ENCODE results near the gene TTC17. TPM values are rescaled to one million over a fixed set of nuclear protein-coding genes. Genes with fewer than 3 reads are reported as not detected.

The TTC17 gene
- total and polyA plus RNA-seq, 2 donors (not counting 1 experiment from before 2014, with no cell fraction given): 68.7 to 176 TPM

DNA sequence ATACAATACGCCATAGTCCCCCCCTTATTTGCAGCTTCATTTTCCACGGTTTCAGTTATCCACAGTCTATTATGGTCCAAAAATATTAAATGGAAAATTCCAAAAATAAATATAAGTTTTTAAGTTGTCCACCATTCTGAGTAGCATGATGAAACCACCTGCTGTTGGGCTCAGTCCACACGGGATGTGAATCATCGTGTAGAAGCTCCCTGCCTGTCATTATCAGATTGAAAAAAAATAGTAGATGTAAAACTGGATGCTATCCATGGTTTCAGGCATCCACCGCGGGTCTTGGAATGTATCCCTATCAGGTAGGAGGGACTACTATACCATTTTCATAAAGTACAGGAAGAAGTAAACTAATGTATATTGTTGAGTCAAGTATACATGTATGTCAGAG lies 127.4 kb downstream of the TTC17 start:
- Histone ChIP-seq H3K27ac (ENCODE audit: low read length in 2 of 2) (no peak overlapping the region), H3K9ac (ENCODE audit: low read length) (no peak overlapping the region), H3K36me3 (replicated peaks in 1 of 2; ENCODE audit: control extremely low read depth in 1 of 2, control insufficient read depth in 1 of 2, extremely low read depth in 1 of 2, insufficient read depth in 2 of 2, low read length in 1 of 2) (peaks cover 0 to 12% of the 10 kb centered on the region in 2 experiments), H2AFZ (ENCODE audit: insufficient read depth, low read depth, low read length, poor library complexity, severe bottlenecking) (no peak overlapping the region), H3K4me3 (ENCODE audit: control extremely low read depth in 1 of 5, extremely low read depth in 1 of 5, insufficient read depth in 1 of 5, low read depth in 2 of 5, low read length in 4 of 5) (no peak overlapping the region), H4K20me1 (ENCODE audit: control insufficient read depth, insufficient read depth, low read length, poor library complexity, severe bottlenecking) (no peaks in the 10 kb centered on the region), H3K4me1 (ENCODE audit: control insufficient read depth in 2 of 2, insufficient read depth in 2 of 2, low read length in 2 of 2) (no peaks in the 10 kb centered on the region), H3K27me3 (replicated peaks in 1 of 4; ENCODE audit: control extremely low read depth in 1 of 4, control insufficient read depth in 3 of 4, insufficient read depth in 4 of 4, low read length in 3 of 4) (no peaks in the 10 kb centered on the region), H3K4me2 (replicated peaks; ENCODE audit: low read depth, low read length, poor library complexity, severe bottlenecking) (no peak overlapping the region), H3K9me3 (ENCODE audit: control extremely low read depth in 1 of 3, control insufficient read depth in 2 of 3, insufficient read depth in 1 of 3, low read length in 2 of 3) (peaks cover 0 to 5% (median 1%) of the 10 kb centered on the region in 3 donors), H3K79me2 (ENCODE audit: control insufficient read depth, insufficient read depth, low read length) (no peaks in the 10 kb centered on the region)
- Mint-ChIP-seq H3K4me3 (no peak overlapping the region), H3K4me1 (no peaks in the 10 kb centered on the region), H3K27me3 (no peaks in the 10 kb centered on the region), H3K9me3 (ENCODE audit: insufficient read depth) (peaks cover 5% of the 10 kb centered on the region), H3K27ac (no peak overlapping the region)
- POLR2A ChIA-PET: no interaction called here
- WGBS (ENCODE audit: insufficient coverage): no CpG with 5 or more reads among the region's 6 CpGs
- intact Hi-C loops (cut with micrococcal nuclease): no loop called here
- TF ChIP-seq CTCF (IDR thresholded peaks at IDR 0.05) (no peak), EZH2 (IDR thresholded peaks at IDR 0.05; ENCODE audit: borderline replicate concordance, insufficient read depth, low read depth, low read length, poor library complexity, severe bottlenecking) (no peak)
- CTCF ChIA-PET: no interaction called here
- DNase-seq (no peak), ATAC-seq (ENCODE audit: low read depth) (no peak)

- 96% methylated on average over 3 of the region's 5 CpGs for WGBS (ENCODE audit: insufficient coverage)
- Histone ChIP-seq H3K4me3 (ENCODE audit: control extremely low read depth in 1 of 5, extremely low read depth in 1 of 5, insufficient read depth in 1 of 5, low read depth in 2 of 5, low read length in 4 of 5) (no peak overlapping the region), H2AFZ (ENCODE audit: insufficient read depth, low read depth, low read length, poor library complexity, severe bottlenecking) (no peak overlapping the region), H3K4me2 (replicated peaks; ENCODE audit: low read depth, low read length, poor library complexity, severe bottlenecking) (no peak overlapping the region), H3K27me3 (replicated peaks in 1 of 4; ENCODE audit: control extremely low read depth in 1 of 4, control insufficient read depth in 3 of 4, insufficient read depth in 4 of 4, low read length in 3 of 4) (no peaks in the 10 kb centered on the region), H3K9ac (ENCODE audit: low read length) (no peak overlapping the region), H3K79me2 (ENCODE audit: control insufficient read depth, insufficient read depth, low read length) (no peaks in the 10 kb centered on the region), H3K4me1 (ENCODE audit: control insufficient read depth in 2 of 2, insufficient read depth in 2 of 2, low read length in 2 of 2) (no peaks in the 10 kb centered on the region), H3K27ac (ENCODE audit: low read length in 2 of 2) (no peak overlapping the region), H4K20me1 (ENCODE audit: control insufficient read depth, insufficient read depth, low read length, poor library complexity, severe bottlenecking) (no peaks in the 10 kb centered on the region), H3K36me3 (replicated peaks in 1 of 2; ENCODE audit: control extremely low read depth in 1 of 2, control insufficient read depth in 1 of 2, extremely low read depth in 1 of 2, insufficient read depth in 2 of 2, low read length in 1 of 2) (peaks cover 1 to 37% of the 10 kb centered on the region in 2 experiments), H3K9me3 (ENCODE audit: control extremely low read depth in 1 of 3, control insufficient read depth in 2 of 3, insufficient read depth in 1 of 3, low read length in 2 of 3) (no peaks in the 10 kb centered on the region)
- H3K9me3 Mint-ChIP-seq (ENCODE audit: insufficient read depth): no peaks in the 10 kb centered on the region
- DNase-seq (no peak), ATAC-seq (ENCODE audit: low read depth) (no peak)
- no peaks in the 10 kb centered on the region for H3K4me1 Mint-ChIP-seq
- no peak overlapping the region for H3K4me3 Mint-ChIP-seq
- no peaks in the 10 kb centered on the region for H3K27me3 Mint-ChIP-seq
- TF ChIP-seq CTCF (IDR thresholded peaks at IDR 0.05) (no peak), EZH2 (IDR thresholded peaks at IDR 0.05; ENCODE audit: borderline replicate concordance, insufficient read depth, low read depth, low read length, poor library complexity, severe bottlenecking) (no peak)
- no peak overlapping the region for H3K27ac Mint-ChIP-seq
- ChIA-PET CTCF (no interaction called here), POLR2A (no interaction called here)
- intact Hi-C loops (cut with micrococcal nuclease): no loop called here
These were observed 131.2 kb downstream of the TTC17 start for GRCh38 chr11:43489869-43490465.
